IMR-90 (cell line): ENCODE results near the gene ICAM1. TPM values are rescaled to one million over a fixed set of nuclear protein-coding genes. Genes with fewer than 3 reads are reported as not detected.

Source experiments
- ATAC-seq: fragments of 200-7000 bp; cut with Tn5 transposase; 2 replicates; pipeline ENCODE4 v1.9.1; 2020; ENCODE audit warnings: low read depth, mild to moderate bottlenecking, moderate library complexity
- BruUV-seq: library from RNA; stranded (reverse); fragments of 400-500 nt; replicated peaks from 2 replicates; lab custom pipeline; 2021; lab: Mats Ljungman, UMichigan
- CTCF ChIA-PET: fragments of 300-600 bp; formaldehyde crosslinking; extraction: SDS; loops from one replicate; lab custom pipeline; 2021; ENCODE audit warnings: antibody characterized with exemption; lab: Yijun Ruan, JAX
- POLR2A ChIA-PET: fragments of 300-600 bp; sonication (Branson Sonifier 250); formaldehyde crosslinking; loops from one replicate; lab custom pipeline; 2022; ENCODE audit warnings: antibody characterized with exemption; ENCODE audit not compliant: unreplicated experiment; lab: Charles Lee
- DNase-seq: peaks from one replicate; pipeline ENCODE4 v3.0.0; 2013
- H2AFZ ChIP-seq: replicated peaks from 2 replicates; pipeline ENCODE3; 2013; ENCODE audit warnings: low read length, mild to moderate bottlenecking; ENCODE audit not compliant: poor library complexity
- H2AK5ac ChIP-seq: 2 replicates; pipeline ENCODE4 v1.6.1; 2013; ENCODE audit warnings: low read depth, low read length, inconsistent platforms
- H2AK9ac ChIP-seq: replicated peaks from 2 replicates; pipeline ENCODE3; 2013; ENCODE audit warnings: mild to moderate bottlenecking, low read depth, low read length, moderate library complexity; ENCODE audit not compliant: poor library complexity
- H2BK120ac ChIP-seq: 2 replicates; pipeline ENCODE4 v1.6.1; 2013; ENCODE audit warnings: low read depth, low read length, inconsistent platforms
- H2BK15ac ChIP-seq: 3 replicates; pipeline ENCODE4 v1.6.1; 2013; ENCODE audit warnings: low read depth, low read length, inconsistent platforms
- H2BK20ac ChIP-seq: 2 replicates; pipeline ENCODE4 v1.6.1; 2013; ENCODE audit warnings: low read depth, mild to moderate bottlenecking, inconsistent platforms, low read length, moderate library complexity
- H2BK5ac ChIP-seq: 2 replicates; pipeline ENCODE4 v1.6.1; 2013; ENCODE audit warnings: mild to moderate bottlenecking, low read depth, low read length, inconsistent platforms; ENCODE audit not compliant: poor library complexity, severe bottlenecking
- H3K14ac ChIP-seq: replicated peaks from 2 replicates; pipeline ENCODE4 v1.6.1; 2013; ENCODE audit warnings: low read depth, low read length, inconsistent platforms
- H3K18ac ChIP-seq: 2 replicates; pipeline ENCODE4 v1.6.1; 2013; ENCODE audit warnings: low read depth, low read length, control low read depth
- H3K23ac ChIP-seq: 2 replicates; pipeline ENCODE4 v1.6.1; 2013; ENCODE audit warnings: low read depth, low read length, inconsistent platforms
- H3K27ac ChIP-seq: 2 replicates; pipeline ENCODE4 v1.5.1; 2013; ENCODE audit warnings: mild to moderate bottlenecking, control low read depth, low read length; ENCODE audit not compliant: insufficient read depth
- H3K27me3 ChIP-seq: 2 replicates; pipeline ENCODE4 v1.6.1; 2013; ENCODE audit warnings: low read length; ENCODE audit not compliant: control insufficient read depth, insufficient read depth
- H3K36me3 ChIP-seq: 2 replicates; pipeline ENCODE4 v1.6.1; 2013; ENCODE audit warnings: low read length, mixed read lengths; ENCODE audit not compliant: control insufficient read depth, insufficient read depth
- H3K4ac ChIP-seq: 2 replicates; pipeline ENCODE4 v1.6.1; 2013; ENCODE audit warnings: low read depth, low read length, inconsistent platforms
- H3K4me1 ChIP-seq: 2 replicates; pipeline ENCODE4 v1.6.1; 2013; ENCODE audit warnings: low read length, mixed read lengths; ENCODE audit not compliant: control insufficient read depth, insufficient read depth
- H3K4me2 ChIP-seq: 2 replicates; pipeline ENCODE4 v1.6.1; 2013; ENCODE audit warnings: low read depth, mild to moderate bottlenecking, control low read depth, low read length, moderate library complexity
- H3K4me3 ChIP-seq: 2 replicates; pipeline ENCODE4 v1.5.1; 2013; ENCODE audit warnings: low read depth, mild to moderate bottlenecking, control low read depth, low read length, moderate library complexity; ENCODE audit not compliant: insufficient read depth
- H3K56ac ChIP-seq: 2 replicates; pipeline ENCODE4 v1.6.1; 2013; ENCODE audit warnings: low read length, inconsistent platforms; ENCODE audit not compliant: insufficient read depth; ENCODE audit errors: extremely low read depth
- H3K79me1 ChIP-seq, 2 experiments: 2 replicates each; pipeline ENCODE4 v1.6.1; 2013; ENCODE audit warnings: low read length in 2 of 2, inconsistent platforms in 1 of 2, low read depth in 1 of 2
- H3K9ac ChIP-seq: 2 replicates; pipeline ENCODE4 v1.6.1; 2013; ENCODE audit warnings: low read depth, low read length, control low read depth
- H3K9me1 ChIP-seq: 2 replicates; pipeline ENCODE4 v1.6.1; 2013; ENCODE audit warnings: low read length, inconsistent platforms; ENCODE audit not compliant: insufficient read depth
- H3K9me3 ChIP-seq: 2 replicates; pipeline ENCODE4 v1.6.1; 2013; ENCODE audit warnings: low read length; ENCODE audit not compliant: control insufficient read depth, insufficient read depth
- H4K20me1 ChIP-seq: 2 replicates; pipeline ENCODE4 v1.6.1; 2013; ENCODE audit warnings: low read length, inconsistent platforms; ENCODE audit not compliant: insufficient read depth
- H4K5ac ChIP-seq: 2 replicates; pipeline ENCODE4 v1.6.1; 2013; ENCODE audit warnings: mild to moderate bottlenecking, low read depth, low read length, control low read depth
- H4K8ac ChIP-seq, 2 experiments: 2 replicates each; pipeline ENCODE4 v1.6.1; 2013; ENCODE audit warnings: low read depth in 2 of 2, low read length in 2 of 2, control low read depth in 1 of 2, inconsistent platforms in 1 of 2
- H4K91ac ChIP-seq: 2 replicates; pipeline ENCODE4 v1.6.1; 2013; ENCODE audit warnings: low read depth, low read length, inconsistent platforms; ENCODE audit not compliant: insufficient read depth
- MAFK ChIP-seq: IDR thresholded peaks from 2 replicates; pipeline ENCODE4 v1.6.1; 2012; ENCODE audit warnings: low read depth, low read length, improper control_type of control experiment
- MAZ ChIP-seq: IDR thresholded peaks from 2 replicates; pipeline ENCODE4 v1.6.1; 2012; ENCODE audit warnings: low read depth, mild to moderate bottlenecking, low read length, improper control_type of control experiment, moderate library complexity, borderline replicate concordance
- MXI1 ChIP-seq: IDR thresholded peaks from 2 replicates; pipeline ENCODE4 v1.6.1; 2012; ENCODE audit warnings: low read depth, mild to moderate bottlenecking, low read length, moderate library complexity, borderline replicate concordance
- POLR2A ChIP-seq: IDR thresholded peaks from 2 replicates; pipeline ENCODE4 v1.6.1; 2012; ENCODE audit warnings: mild to moderate bottlenecking, low read depth, low read length
- RAD21 ChIP-seq: IDR thresholded peaks from 2 replicates; pipeline ENCODE4 v1.6.1; 2012; ENCODE audit warnings: low read length, improper control_type of control experiment
- RFX5 ChIP-seq: IDR thresholded peaks from 2 replicates; pipeline ENCODE4 v1.8.0; 2012; ENCODE audit warnings: low read depth, mild to moderate bottlenecking, low read length, moderate library complexity
- SMC3 ChIP-seq: fragments of 150-350 bp; IDR thresholded peaks from 2 replicates; pipeline ENCODE4 v1.6.1; 2016; ENCODE audit warnings: low read depth, mild to moderate bottlenecking, antibody characterized with exemption, low read length, moderate library complexity
- WGBS, 2 experiments: methylation state at CpG; one replicate each; pipeline versions ENCODE4 v1.1.5 to v1.1.7; 2013; ENCODE audit warnings: missing lambda C conversion rate in 2 of 2; ENCODE audit not compliant: insufficient read length in 1 of 2; ENCODE audit errors: extremely low coverage in 2 of 2; 5-methylcytosine and 5-hydroxymethylcytosine counted together
- dilution Hi-C: fragments of 300-500 bp; cut with HindIII; formaldehyde crosslinking; loops from one replicate; pipeline ENCODE4 v1.14.3; 2018; ENCODE audit warnings: low sequenced_read_pairs; ENCODE audit not compliant: unreplicated experiment
- in situ Hi-C: fragments of 300-500 bp; cut with MboI; formaldehyde crosslinking; loops from 3 replicates; pipeline ENCODE4 v1.14.3; 2019; ENCODE audit warnings: low sequenced_read_pairs, inconsistent platforms, mixed read lengths
- intact Hi-C: fragments of 100-400 bp; cut with micrococcal nuclease; formaldehyde crosslinking; loops from 2 replicates; pipeline ENCODE4 v1.10.0; 2022
- polyA plus RNA-seq, 3 experiments: library from polyadenylated mRNA; depleted of rRNA; stranded (reverse); fragments of >200 nt; gene quantifications; 2 replicates each; pipeline ENCODE4 v1.2.3, GENCODE V29; 2012; ENCODE audit warnings: low replicate concordance in 1 of 3
- total RNA-seq: library from RNA; depleted of rRNA; stranded (reverse); fragments of >200 nt; gene quantifications from 2 replicates; pipeline ENCODE4 v1.2.3, GENCODE V29; 2012
- TF ChIP-seq, protein P1 (sequence below): fragments of 150-350 bp; IDR thresholded peaks from 2 replicates; pipeline ENCODE4 v1.6.1; 2016; ENCODE audit warnings: low read depth, mild to moderate bottlenecking, low read length, moderate library complexity, borderline replicate concordance

The ICAM1 gene
- total and polyA plus RNA-seq, 2 of the 4 experiments (the other 2 are of a cell fraction) = 10.6 to 19.1 TPM

- TF ChIP-seq MAZ = no peak
These were observed 39.2 kb upstream of the ICAM1 start (continued) for GRCh38 chr19:10231612-10232228.

GRCh38 chr19:10233946-10234345 lies 37.0 kb upstream of the ICAM1 start:
- Histone ChIP-seq H2AFZ (no peak overlapping the region), H4K8ac (no peak overlapping the region), H3K56ac (no peak overlapping the region), H3K36me3 (no peaks in the 10 kb centered on the region), H4K5ac (no peak overlapping the region), H4K20me1 (peaks cover 8% of the 10 kb centered on the region), H3K23ac (no peak overlapping the region), H3K9me1 (peaks cover 11% of the 10 kb centered on the region), H3K4me3 (no peak overlapping the region), H4K91ac (no peak overlapping the region), H2AK5ac (no peak overlapping the region), H2BK5ac (no peak overlapping the region), H3K79me1 (peaks cover 12 to 23% of the 10 kb centered on the region in 2 experiments; a peak in 3 of 4 replicates), H3K4me2 (no peak overlapping the region), H2BK20ac (no peak overlapping the region), H2BK120ac (no peak overlapping the region), H3K4ac (no peak overlapping the region), H3K27ac (no peak overlapping the region), H3K9ac (no peak overlapping the region), H3K14ac (no peak overlapping the region), H2BK15ac (no peak overlapping the region), H2AK9ac (no peak overlapping the region), H3K27me3 (no peaks in the 10 kb centered on the region), H3K4me1 (peaks cover 18% of the 10 kb centered on the region), H3K18ac (no peak overlapping the region), H3K9me3 (no peaks in the 10 kb centered on the region)
- POLR2A ChIA-PET = no interaction called here
- BruUV-seq = no TSS peak
- ATAC-seq (no peak), DNase-seq (no peak)
- intact Hi-C loops = no loop called here
- CTCF ChIA-PET = interaction anchor here (1.2 kb wide), 1 partner anchor 9 kb away, joined by 4 read pairs; no protein-coding TSS in a partner anchor
- WGBS, 2 experiments = no CpG with 5 or more reads among the region's 4 CpGs
- in situ Hi-C loops = no loop called here
- TF ChIP-seq, protein P1, sequence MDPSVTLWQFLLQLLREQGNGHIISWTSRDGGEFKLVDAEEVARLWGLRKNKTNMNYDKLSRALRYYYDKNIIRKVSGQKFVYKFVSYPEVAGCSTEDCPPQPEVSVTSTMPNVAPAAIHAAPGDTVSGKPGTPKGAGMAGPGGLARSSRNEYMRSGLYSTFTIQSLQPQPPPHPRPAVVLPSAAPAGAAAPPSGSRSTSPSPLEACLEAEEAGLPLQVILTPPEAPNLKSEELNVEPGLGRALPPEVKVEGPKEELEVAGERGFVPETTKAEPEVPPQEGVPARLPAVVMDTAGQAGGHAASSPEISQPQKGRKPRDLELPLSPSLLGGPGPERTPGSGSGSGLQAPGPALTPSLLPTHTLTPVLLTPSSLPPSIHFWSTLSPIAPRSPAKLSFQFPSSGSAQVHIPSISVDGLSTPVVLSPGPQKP = no peak
- no peak for TF ChIP-seq POLR2A
- no peak for TF ChIP-seq SMC3
- no peak for TF ChIP-seq MAFK
- no peak for TF ChIP-seq RAD21
- TF ChIP-seq MXI1 = no peak
- TF ChIP-seq MAZ = no peak
- TF ChIP-seq RFX5 = no peak
- dilution Hi-C loops = no loop called here
